ENCODE measurements around the gene TFEB.

The TFEB gene

DNA sequence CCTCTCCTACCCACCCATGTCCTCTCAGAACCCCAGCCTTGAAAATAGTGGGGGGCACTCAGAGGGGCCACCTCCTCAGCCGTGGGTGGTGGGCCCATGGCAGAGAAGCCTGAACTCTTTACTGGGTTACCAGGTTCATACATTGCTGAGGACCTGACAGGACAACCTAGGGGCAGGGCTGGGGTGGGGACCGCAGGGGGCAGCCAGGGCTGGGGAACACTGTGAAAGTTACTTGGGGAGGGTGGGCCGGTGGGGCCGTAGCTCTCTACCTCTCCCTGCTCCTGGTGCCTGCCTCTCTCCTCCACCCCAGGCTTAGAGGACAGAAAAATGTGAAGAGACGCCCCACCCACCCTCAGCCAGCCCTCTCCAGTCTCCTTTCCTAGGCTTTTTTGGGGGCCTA is 81.7 kb downstream of the TFEB start:
- DNase-seq (ENCODE audit: low read depth in 2 of 2), result no peak

DNA sequence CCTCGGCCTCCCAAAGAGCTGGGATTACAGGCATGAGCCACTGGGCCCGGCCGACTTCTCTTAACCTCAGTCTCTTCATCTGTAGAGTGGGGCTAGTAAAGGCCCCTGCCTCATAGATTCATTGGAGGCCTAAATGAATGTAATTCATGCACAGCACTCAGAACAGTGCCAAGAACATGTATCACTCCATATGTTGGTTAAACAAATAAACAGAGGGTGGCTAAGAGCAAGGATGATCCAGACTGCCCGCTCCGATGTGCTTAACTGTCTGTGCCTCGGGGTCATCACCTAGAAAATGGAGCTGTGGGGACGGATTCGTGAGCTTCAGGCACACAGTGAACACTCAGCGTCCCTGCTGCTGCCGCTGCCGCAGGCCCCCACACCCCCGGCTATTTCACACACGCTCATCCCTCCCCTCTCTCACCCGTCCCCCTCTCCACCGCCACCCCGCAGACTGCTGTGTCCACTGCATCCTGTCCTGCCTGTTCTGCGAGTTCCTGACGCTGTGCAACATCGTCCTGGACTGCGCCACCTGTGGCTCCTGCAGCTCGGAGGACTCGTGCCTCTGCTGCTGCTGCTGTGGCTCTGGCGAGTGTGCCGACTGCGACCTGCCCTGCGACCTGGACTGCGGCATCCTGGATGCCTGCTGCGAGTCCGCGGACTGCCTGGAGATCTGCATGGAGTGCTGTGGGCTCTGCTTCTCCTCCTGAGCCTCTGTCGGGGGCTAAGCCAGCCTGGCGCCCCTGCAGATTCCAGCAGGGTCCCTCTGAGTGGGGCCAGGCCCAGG is 82.3 kb downstream of the TFEB start:
- no peak for DNase-seq (ENCODE audit: low read depth in 2 of 2)

DNA sequence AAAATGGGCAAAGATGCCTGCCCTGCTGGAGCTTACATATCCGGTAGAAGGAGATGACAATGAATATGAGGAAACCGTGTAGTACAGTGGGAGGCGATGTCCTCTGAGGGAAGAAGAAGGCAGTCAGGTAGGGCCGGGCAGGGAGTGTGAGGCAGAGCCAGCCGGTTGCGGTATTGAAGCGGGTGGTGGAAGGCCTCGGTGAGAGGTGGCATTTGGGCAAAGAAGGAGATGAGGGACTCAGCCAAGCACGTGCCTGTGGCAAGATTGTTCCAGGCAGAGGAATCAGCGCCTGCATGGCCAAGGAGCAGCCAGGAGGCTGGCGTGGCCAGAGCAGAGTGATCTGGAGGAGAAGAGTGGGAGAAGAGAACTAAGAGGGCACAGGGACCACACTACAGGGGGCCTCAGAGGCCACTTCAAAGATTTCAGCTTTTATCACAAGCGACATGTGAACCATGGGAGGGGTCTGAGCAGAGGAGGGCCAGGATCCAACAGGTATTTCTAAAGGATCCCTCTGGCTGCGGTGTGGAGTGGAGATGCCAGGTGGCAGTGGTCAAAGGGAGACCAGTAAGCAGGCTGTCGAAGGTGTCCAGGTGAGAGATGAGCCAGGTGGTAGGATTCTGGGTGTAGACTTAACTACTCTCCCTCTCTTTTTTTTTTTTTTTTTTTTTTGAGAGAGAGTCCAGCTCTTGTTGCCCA is 83.3 kb downstream of the TFEB start:
- DNase-seq (ENCODE audit: low read depth in 2 of 2), result no peak

DNA sequence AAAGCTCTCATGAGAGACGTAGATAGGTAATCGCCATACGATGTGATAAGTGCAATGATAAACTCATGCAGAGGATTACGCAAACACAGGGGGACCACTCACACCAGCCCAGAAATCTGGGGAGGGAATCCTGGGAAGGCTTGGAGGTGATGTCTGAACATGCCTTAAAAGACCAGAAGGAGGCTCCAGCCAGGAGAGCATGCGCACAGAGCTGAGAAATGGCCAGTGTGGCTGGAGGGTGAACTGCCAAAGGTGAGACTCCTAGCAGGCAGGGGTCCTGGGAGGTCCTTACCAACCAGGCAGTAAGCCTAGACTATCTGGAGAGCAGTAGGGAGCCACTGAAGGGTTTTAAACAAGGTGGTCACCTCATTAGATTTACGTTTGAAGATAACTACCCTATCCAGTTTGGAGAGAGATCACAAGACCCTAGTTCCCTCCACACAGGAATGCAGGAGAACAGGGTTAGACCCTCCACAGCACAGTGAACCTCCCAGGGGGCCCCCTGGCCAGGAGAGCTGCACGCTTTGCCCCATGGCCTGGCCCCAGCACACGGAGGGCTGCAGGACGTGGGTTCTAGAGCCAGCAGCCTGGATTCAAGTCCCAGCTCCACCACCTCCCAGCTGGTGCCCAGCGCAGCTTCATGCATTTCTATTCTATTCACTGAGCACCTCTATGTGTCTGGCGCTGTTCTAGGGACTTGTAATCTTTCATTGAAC is 84.0 kb downstream of the TFEB start:
- no peak for DNase-seq (ENCODE audit: low read depth in 2 of 2)

DNA sequence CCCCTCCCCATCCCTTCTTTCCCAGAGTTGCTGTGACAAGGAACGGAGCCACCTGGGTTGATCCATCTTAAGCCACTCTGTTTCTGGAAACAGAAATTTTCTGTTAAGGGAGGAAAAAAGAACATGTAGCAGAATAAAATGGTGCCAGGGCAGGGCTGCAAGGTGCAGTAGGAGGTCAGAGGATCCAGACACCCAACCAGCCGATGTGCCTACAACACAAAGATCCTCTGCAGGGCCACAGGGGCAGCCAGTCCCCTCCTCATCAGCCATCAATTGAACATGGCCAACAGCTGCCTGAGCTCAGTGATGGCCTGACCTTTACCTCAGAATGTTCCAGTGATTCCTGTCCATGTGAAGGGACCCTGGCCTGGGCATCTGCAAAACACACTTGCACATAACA is 85.3 kb downstream of the TFEB start:
- DNase-seq (ENCODE audit: low read depth in 2 of 2), result no peak

DNA sequence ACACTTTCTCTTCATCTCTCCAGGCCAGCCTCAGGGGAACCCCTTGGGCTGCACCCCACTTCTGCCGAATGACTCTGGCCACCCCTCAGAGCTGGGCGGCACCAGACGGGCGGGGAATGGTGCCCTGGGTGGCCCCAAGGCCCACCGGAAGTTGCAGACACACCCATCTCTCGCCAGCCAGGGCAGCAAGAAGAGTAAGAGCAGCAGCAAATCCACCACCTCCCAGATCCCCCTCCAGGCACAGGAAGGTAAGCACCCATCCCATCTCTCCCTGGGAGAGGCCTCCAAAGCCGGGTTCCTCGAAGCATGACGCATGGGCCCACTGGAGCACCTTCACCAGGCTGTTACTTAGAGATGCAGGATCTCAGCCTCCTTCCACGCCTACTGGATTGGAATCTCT is 85.8 kb downstream of the TFEB start:
- no peak for DNase-seq (ENCODE audit: low read depth in 2 of 2)

DNA sequence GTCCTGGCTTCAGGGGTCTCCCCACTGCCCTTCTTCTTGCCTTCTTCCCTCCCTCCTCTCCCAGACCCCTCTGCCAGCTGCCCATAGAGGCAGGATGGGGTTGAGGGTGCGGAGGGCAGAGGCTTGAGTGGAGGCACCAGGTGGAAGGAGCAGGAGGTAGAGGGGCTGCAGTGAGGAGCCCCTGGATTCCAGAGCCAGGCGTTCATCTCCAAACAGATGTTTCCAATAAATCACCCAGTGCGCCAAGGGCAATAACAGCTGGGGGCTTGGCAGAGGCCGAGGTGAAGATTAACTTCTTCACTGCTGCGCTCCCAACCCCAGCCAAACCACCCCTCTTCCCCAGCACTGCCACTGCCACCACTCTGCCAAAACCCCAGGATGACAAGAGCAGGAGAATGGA is 86.5 kb downstream of the TFEB start:
- DNase-seq (ENCODE audit: low read depth in 2 of 2), result no peak

DNA sequence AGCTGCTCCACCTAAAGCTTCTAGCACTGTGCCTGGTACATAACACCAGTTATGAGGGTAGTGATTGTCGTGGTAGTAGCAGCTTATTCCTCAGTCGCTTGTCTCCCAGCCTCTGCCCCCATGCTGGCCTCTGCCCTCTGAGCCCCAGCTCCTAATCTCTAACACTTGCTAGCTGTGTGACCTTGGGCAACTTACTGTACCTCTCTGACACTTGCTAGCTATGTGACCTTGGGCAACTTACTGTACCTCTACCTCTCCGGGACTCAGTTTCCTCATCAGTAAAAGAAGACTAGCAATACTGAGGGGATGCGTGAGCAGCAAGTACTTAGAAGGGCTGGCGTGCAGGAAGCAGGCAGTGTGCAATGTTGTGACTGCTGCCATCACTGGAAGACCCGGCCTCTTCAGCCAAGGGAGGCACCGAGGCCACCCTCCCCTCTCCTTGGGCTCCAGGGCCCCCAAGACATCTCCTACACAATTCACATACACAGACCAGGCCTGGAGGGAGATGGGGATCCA is 87.3 kb downstream of the TFEB start:
- DNase-seq (ENCODE audit: low read depth in 2 of 2), result no peak

DNA sequence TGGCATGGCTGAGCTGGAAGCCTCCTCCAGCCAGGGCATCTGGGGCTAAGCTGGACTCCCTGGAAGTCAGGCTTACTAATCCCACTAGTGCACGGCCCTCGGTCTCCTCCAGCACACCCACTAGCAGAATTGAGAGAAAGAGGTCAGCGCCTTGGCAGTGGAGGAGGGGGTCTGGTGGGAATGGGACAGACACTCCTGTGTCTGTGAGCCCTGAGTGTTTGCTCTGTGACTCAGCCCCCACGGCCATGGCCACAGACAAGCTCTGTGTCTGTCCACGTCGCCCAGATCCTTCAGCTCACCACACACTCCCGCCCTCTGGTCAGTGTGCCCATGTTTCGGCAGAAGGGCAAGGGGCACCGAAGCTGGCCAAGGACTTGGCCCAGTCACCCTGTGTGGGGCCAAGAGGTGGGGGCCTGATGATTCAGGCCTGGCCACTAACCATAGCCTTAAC is 88.3 kb downstream of the TFEB start:
- no peak for DNase-seq (ENCODE audit: low read depth in 2 of 2)

DNA sequence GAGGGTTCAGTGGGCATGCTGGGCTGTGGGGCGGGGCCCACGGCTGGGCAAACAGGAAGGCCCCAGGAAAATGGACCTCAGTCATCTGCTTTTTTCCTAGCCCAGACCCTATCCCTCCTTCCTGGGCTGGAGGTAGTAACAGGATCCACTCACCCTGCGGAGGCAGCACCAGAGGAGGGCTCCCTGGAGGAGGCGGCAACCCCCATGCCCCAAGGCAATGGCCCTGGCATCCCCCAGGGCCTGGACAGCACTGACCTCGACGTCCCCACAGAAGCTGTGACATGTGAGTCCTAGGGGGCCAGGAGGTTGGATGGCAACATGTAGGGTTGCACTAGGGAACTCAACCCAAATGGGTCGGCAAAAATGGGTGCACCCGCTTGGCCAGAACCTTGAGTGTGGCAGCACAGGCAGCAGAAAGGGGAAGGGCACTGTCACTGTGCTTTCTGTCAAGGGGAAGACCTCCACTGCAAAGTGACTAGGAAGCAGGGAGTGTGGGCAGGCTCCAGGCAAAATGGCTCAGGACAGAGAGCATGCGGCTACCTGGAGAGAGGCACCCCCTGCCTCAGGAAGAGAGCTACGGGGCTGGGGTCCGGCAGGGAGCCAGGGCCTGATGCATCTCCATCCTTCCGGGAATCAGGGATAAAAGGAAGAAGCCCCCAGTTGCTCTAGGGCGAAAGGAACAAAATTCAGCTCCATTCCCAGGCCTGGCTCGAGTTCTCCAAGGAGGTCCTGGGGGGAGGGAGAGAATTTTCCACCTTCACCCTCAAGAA is 89.2 kb downstream of the TFEB start:
- no peak for DNase-seq (ENCODE audit: low read depth in 2 of 2)

DNA sequence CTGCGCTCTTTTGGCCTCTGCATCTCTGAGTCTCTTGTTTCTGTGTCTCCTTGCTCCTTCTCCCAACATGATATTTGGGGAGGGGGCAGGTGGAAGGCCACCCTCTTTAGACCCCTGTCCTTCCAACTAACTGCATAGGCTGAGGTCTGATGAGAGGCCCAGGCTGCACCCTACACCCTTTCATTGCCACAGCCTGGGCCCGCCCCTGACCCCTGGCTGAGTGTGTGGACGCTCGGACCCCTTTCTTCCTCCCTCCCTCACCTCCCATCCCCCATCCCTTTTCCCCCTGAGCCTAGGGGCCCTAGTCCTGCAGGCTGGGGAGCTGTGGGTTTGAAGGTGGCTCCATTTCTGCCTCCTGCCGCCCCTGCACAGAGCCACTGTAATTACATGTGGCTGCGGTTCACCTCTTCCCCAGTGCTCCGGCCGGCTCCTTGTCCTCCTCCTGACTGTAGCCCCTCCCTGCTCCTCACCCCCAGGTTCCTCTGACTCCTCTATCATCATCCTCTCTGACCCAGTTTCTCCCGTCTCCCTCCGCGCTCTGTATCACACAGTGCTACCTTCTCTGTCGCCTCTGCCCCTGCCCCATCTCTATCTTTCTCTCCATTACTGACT is 90.3 kb downstream of the TFEB start:
- DNase-seq (ENCODE audit: low read depth in 2 of 2), result no peak

DNA sequence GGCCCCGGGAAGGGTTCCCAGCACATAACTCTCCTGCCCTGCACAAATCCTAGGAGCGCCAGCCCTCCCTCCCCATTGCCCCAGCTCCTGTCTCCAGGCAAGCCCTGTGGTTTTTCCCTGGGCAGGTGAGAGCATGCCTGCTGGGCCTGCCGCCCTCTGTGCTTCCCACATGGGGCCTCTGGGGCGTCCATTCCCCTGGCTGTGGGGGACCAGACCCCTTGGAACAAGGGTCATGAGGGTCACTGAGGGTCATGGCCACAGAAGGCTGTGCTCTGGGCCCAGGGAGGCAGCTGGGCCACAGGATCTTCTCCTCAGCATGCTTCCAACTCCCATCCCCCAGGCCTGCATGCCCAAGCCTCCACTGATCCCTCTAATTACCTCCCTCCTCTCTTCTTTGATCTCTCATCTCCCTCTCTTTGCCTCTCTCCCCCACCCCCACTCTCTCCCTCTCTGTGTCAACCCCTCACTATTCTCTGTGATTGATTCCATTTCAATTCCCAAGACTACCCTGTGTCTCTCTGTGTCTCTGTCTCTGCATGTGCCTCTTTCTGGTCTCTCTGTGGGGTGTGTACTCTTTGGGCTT is 91.0 kb downstream of the TFEB start:
- DNase-seq (ENCODE audit: low read depth in 2 of 2), result no peak

DNA sequence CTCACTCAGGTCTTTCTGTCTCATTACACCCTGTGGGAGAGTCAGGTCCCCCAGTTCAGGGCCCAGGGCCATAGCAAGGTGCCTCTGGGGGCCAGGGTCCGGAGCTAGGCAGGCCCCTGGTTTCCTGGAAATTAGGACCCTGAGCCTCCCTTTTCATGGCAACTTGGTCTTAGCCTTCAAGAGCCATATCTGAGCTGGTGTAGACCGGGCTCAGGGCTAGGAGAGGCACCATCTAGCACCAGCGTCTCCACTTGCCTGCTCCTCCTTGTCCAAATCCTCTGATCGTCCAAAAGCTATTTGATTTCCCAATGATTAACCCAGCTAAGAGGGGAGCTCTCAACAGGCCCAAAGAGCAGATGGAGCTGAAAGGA is 91.5 kb downstream of the TFEB start:
- no peak for DNase-seq (ENCODE audit: low read depth in 2 of 2)

DNA sequence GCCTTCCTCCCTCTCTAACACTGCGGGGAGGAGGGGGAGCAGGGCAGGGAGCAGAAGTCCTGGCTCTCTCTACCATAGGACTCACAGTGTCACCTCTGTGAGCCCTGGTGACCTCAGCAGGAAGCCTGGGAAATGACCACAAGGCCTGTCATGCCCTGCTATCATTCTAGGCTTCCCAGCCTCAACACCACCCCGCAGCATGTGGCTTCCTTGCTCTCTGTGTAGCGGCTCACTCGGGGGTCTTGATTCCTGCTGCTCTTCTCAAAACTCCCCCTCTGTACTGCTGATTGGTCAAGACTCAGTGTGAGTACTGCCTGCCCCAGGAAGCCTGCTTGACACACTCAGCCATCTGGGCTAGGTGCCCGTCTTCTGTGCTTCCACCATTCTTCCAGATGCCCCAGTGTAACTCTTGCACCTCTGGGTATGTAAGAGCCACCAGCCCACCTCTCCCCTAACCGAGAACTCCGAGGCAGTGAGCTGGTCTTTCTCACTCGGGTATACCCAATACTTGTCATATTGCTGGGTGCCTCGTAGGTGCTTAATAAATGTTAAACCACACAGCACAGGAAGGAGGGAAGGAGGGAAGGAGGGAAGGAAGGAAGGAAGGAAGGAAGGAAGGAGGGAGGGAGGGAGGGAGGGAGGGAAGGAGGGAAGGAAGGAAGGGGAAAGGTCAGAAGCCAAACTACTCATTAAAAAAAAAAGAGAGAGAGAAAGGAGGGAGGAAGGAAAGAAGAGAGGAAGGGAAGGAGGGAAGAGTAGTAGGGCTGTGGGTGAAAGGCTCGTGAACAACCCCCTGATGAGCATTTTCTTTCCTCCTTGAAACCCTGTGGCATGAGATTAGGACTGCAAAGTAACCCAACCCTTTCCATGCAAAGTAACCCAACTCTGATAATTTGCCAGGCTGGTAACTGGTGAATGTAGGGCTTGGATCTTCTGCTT is 92.2 kb downstream of the TFEB start:
- no peak for DNase-seq (ENCODE audit: low read depth in 2 of 2)

DNA sequence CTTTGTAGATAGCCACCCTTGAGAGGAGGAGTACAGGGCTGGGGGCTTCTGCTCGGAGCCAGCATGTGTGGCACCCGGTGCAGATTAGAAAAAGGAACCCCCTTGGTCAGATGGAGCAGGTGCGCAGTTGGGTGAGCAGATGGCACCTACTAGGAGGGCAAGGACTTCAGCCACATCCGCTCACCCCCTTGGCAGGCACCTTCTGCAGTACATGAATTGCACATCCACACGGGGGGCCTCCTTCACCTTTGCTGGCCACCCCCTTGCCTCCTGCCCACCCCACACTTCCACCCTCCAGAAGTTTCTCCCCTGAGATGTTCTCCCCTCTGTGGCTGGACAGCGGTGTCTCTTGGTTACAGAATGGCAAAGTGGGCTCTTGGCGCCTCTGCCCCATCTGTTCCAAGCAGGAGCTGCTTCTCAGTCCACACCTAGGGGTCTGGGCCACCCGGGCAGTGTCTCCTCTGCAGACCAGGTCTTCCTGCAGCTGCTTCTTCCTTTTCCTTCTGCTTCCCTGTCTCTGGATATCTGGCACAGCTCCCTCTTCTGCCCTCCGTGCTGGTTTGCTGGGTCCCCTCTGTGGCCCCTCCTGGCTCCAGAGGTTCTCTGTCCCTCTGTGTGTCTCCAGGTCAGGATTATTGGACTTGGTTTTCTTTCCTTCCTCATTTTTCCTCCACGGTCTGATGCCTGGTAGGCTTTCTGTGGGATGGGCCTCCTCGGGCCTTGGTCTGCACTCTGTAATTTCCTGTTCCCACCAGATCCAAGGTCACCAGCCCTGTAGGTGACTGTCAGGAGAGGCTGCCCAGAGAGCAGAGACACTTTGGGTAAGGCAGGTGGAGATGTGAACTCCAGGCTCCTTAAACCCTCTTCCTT is 93.1 kb downstream of the TFEB start:
- no peak for DNase-seq (ENCODE audit: low read depth in 2 of 2)

DNA sequence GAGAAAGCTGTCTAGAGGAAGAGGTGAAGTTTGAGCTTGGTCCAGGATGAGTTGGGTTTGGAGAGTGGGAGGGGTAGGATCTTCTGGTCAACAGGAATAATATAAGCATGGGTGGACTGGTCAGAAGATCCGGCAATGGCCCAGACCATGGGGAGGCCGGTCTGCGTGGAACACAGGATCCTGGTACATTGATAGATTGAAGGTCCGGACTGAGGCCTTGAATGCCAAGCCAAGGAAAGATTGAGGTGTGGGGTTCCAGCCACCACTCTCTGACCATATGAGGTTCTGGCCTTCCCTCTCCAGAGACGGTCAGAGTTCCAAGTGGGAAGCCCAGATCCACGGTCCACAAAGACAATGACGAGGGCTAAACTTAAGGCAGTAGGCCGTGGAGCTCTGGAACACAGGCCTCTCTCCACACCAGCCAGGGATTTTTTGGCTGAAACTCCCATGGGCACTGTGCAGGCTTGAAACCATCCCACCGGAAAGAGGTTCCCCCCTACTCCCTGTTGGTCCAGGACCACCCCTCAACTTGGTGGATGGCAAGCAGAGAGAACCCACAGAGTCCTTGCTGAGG is 94.0 kb downstream of the TFEB start:
- no peak for DNase-seq (ENCODE audit: low read depth in 2 of 2)

DNA sequence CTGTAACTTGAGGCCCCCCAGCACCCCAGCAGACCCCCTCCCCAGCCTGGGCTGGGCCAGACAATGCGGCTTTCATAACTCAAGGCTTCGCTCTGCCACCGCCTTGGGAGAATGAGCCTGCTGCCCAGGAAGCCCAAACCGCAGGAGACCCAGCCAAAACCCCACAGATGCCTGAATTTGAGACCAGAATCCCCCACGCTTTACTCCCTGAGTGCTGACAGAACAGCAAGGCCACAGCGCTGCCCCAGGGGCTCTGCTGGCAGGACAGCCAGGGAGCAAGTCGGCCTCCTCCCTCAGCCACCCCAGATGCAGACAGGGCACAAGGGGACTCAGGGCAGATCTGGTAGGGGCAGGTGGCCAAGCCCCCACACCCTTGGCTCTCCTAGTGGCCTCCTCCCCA is 95.0 kb downstream of the TFEB start:
- no peak for DNase-seq (ENCODE audit: low read depth in 2 of 2)

DNA sequence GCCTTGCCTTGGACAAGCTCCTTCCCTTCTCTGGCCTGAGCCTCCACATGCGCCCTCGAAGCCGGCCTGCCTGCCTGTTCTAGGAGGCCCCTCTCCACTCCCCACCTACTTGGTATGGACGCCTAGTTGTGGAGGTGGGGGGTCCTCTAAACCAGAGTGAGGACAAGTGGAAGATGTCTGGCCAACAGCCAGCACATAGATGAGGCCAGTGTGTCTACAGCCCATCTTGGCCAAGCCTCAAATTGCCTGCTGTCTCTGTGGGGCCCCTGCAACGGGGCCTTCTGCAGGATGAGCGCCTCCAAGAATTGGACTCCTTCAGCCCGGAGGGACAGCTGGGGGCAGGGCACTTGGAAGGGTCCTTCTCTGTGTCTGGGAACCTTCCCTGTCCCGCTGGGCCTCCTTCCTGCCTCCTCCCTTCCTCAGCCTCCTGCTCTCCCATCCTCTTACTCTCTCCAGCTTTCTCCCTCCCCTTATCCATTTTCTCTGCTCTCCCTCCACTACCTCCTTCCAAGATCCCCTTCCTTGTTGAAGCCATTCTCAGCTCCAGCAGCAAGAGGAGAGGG is 95.5 kb downstream of the TFEB start:
- no peak for DNase-seq (ENCODE audit: low read depth in 2 of 2)

All from stimulated activated CD4-positive, alpha-beta T cell treated with anti-CD3 and anti-CD28 coated beads, Interleukin-12 subunit alpha, Interleukin-12 subunit beta, amount 100 ng/mL, for 24 hours (primary cell).